ENCODE measurements around the gene FUT1.
"Not testable (repeated sequence)": the region's sequence is repeated elsewhere in the genome, so short reads cannot be mapped to it uniquely, and the experiment has no call there.

Gene FUT1

DNA sequence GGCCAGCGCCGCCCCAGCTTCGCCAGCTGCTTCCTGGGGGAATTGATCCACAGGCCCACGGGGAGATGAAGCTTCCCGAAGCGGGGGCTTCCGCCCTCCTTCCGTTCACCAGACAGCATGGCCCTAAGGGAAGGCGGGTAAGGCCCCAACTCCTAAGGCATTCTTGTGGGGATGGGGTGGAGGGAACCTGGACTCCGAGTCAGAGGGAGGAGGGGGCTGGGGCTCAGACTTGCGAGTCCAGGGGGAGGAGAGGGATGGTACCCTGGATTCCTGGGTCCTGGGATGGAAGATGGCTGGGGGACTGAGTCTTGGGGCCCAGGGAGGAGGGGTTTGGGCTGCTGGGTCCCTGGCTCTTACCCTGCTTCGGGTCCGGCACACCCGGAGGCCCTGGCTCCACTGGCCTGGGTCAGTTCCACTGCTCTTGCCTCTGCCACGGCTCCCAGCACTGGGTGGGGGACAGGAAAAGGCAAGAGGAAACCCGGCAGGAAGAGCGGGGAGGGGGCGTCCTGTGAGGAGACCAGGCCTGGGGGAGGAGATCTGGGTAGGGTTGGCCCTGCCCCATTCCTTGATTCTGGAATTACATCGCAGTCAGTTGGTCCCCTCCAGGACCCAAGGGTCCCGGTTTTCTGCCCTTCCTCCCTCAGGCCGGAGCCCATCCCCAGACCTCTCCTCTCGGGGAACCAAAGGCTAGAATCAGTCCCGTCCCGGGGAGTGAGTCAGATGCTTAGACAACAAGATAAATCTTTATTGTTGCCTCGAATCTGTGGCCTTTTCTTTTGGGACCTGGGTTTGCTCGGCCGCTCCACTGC, 12.1 kb downstream of the FUT1 start, which contains the start of gene RASIP1:
Gene RASIP1, minus strand, starts transcription at position 447 of the 809 bp plus-strand sequence. Its CDS starts 328 bp downstream, at position 119.
- no peak for DNase-seq

DNA sequence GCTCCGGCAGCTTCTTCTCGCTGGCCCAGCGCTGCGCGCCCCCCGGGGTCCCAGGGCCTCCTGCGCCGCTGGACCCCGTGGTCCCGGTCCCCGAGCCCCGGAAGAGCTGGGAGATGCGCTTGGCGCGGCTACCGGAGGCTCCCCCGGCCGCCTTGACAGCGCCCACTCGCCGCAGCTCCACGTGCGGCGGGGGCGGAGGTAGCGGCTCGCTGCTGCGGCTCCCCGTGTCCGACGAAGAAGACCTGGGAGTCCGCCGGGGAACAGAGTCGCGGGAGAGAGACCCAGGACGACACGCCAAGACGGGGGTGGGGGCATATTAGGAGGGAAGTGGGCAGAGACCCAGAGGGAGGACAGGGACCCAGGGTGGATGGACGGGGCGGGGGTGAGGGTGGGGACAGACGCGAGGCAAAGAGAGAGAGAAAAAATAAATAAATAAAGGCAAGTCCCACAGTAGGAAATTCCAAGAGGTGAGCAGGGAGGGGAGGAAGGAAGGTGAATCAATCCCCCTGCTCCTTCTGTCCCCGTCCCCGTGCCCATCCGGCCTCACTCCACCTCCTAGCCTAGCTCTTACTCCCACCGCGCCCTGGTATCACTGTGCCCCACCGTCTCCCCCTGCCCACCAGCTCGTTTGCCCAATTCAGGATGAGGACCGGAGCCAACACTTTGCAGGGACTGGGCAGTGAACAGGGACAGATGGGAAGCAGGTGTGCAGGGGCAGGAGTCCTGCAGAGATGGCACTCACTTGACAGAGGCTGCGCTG, 12.9 kb downstream of the FUT1 start:
- DNase-seq = no peak

DNA sequence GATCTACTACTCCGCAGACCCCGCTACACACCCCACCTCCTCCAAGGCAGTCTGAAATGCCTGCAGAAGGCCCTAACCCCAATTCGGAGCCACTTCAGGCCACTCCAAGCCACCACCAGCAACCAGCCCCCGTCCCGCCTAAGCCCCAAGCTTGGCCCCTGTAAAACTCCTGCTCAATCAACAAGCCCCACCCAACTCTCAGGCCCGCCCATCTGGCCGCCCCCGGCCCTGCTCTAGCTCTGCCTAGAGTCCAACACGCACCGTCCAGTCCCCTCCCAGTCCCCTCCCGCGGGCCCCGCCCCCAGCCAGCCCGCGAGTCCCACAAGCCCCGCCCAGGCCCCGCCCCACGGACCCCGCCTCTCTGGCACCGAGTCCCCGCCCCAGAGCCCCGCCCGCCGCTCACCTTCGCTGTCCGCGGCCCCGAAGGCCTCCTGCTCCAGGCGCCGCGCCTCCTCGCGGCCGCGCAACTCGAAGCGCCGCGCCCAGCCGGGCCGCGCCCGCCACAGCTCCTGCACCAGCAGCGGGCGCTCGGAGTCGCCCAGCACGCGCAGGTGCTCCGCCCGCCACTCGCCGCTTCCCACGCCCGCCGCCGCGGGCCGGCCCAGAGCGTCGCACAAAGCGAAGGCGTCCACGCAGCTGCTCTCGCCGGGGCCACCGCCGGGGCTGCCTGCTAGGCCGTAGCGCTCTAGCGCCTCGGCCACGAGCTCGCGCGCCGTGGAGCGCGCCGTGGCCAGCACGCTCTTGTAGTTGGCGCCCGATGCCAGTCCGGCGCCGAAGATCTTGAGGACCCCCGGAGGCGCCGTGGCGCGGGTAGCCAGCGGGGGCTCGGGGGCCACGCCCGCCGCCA, 13.7 kb downstream of the FUT1 start:
- DNase-seq = peak; percentile 92

DNA sequence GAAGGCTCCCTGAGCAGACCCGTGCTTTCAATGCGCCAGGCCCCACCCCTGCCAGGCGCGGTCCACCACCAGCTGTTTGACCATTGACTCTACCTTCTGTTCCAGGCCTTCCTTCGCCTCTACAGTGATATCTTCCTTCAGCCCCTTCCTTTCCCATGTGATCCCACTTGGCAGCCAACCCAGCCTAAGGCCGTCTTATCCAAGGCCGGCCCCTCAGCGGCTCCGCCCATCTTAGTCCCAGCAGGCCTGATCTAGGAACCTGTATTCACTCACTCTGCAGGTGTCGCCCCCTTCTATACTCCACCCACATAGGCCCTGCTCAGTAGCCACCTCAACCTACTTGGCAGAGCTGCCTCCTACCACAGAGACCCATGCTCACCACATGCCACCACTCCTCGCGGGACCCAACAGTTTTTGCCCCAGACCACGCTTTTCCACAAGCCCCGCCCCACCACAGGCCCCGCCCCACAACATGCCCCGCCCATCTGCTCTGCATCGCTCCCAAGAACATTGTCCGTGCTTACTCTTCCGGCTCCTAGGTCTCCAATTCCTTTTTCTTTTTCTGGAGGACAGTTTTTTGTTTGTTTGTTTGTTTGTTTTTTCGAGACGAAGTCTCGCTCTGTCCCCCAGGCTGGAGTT, 15.0 kb downstream of the FUT1 start:
- no peak for DNase-seq

DNA sequence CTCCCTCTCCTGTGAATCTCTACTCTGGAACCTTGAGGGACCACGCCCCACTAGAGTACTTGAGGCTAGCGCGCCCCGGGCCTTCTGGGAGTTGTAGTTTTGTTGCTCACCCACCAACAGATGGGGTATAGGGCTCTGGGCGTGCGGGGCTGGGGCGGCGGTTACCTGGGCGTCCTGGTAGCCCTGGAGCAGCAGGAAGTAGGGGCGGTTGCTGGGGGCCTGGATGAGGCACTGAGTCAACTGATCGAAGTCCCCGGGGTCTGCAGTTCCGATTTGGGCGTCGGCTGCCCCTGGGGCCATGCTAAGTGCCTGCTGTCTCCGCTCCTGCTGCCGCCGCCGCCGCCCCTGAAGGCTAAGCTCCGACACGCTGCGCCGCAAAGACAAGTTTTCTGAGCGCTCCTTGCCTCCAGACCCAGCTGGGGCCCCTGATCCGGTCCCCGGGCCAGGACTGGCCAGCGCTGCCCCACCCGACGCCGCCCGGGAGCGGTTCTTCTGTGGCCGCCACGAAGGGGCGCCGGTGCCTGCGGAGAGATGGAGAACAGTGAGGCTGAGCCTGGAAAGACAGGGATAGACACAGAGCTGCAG, 17.3 kb downstream of the FUT1 start:
- no peak for DNase-seq

DNA sequence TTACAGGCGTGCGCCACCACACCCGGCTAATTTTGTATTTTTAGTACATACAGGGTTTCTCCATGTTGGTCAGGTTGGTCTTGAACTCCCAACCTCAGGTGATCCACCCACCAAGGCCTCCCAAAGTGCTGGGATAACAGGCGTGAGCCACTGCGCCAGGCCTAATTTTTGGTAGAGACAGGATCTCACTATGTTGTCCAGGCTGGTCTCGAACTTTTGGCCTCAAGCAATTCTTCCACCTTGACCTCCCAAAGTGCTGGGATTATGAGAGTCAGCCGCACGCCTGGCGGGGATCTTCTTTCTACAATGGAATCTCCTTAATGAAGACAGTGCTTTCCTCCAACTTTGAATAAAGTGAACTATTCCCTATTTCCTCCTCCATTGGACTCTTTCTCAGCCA, 17.8 kb downstream of the FUT1 start:
- DNase-seq = no peak

DNA sequence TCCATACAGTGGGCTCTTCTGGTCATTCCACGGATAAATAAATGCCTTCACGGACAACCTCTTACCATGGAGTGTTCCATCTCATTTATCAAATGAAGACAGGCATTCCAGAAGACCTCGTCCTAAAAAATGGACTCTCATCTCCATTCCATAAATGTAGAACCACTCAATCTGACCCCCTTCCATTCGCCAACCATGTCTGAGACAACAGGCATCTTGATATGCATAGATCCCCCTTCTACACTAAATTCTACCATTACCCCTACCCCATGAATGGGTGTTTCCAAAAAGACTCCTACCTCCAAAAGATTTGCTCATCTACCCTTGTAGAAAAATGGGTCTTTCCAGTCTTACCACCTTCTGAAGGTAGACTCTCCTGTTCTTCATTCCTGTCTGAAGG, 21.0 kb downstream of the FUT1 start:
- DNase-seq = no peak

DNA sequence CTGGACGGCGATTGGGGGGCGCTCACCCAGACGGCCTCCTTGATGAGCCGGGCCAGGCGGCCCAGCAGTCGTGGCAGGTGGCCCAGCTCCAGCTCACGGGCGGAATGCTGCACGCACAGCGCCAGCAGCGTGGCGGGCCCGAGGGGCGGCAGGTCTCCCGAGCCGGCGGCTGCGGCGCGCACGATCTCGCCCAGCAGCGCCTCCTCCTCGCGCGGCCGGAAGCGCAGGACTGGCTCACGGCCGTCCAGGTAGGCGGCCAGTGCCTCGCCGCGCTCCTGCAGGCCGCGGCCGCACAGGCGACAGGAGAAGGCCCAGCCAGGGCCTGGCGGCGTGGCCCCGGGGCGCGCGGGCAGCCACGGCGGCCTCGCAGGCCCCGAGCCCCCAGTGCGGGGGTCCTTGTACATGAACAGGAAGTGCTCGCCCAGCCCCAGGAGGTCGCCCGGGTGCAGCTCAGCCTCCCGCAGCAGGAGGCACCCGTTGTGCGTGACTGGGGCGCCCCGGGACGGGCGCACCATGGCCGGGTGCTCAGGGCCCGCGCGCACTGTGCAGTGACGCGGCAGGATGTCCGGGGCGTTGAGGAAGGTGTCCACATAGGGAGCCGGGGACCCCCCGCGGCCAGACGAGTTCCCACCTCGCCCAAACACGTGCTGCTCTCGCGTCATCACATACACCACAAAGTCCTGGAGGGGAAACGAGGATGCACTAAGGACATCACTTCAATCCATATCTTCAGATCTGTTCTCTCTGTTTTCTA, 23.4 kb downstream of the FUT1 start:
- DNase-seq = no peak

DNA sequence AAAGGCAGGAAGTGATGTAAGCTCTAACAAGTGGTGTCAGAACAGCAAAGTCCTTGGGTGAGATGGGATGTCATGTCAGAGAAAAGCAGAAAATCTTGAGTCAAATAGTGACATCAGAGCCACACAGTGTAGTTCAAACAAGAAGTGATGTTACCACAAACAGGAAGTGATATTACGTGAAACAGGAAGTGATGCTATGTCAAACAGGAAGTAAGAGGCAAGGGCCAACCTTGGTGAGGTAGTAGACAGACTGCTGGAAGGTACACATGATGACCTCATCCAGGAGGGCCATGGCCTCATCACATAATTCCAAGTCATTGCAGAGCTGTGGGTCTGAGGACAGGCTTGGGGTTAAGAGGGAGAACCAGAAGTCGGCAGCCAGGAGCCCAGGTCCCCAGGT, 25.9 kb downstream of the FUT1 start:
- peak; percentile 71 for DNase-seq

DNA sequence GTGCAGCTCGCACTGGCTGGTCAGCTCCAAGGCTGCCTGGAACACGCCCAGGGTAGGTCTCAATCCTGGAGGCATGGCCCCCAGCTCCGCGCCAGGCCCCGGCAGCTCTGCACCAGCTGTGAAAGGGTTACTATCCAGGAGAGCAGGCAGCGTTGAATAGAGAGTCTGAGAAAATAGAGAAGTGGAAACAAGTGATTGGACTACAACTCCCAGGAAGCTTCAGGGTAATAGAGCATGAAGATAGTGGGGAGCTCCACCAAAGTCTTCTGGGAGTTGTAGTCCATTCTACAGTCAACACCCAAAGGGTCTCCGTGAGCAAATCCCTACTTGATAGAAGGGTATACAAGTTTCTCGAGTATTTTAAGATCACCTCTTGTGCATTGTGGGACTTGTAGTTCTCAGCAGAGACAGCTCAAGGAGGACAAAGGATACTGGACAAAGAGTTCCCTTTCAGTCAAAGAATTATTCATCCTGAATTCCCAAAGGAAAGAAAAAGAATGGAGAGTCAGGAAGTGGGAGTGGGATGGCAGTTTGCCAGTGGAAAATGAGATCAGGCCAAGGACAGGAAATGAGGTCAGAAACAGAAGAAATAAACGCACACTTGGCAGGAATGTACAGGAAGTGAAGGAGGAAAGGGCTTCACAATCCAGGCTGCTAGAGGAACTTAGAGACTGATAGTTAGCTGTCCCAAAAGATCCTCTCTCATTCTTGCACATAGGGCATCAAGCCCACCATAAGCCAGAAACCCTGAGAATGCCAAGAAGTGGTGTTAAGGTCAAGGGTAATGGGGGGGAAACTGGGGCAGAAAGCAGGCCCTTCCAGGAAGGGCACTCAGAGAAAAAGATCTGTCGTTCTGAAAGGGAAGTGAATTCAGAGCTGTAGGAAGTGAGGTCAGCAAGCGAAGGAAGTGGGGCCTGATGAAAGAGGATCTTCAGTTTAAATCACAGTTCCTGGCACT, 27.4 kb downstream of the FUT1 start:
- peak; percentile 46 for DNase-seq

DNA sequence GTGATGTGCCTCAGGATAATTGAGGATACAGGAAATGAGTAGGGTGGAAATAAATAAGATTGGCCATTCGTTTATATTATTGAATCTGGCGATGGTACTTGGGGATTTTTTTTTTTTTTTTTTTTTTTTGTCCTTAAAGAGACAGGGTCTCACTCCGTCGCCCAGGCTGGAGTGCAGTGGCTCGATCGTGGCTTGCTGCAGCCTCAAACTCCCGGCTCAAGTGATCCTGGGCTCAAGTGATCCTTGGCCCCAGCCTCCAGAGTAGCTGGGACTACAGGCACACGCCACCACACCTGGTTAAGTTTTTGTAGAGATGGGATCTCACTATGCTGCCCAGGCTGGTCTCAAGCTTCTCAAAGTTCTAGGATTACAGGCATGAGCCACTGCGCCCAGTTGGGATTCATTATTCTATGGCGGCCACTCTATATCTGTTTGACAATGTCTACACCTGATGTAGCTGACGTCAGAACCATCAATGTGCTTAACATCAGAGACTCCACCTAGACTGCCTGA, 30.2 kb downstream of the FUT1 start:
- no peak for DNase-seq

DNA sequence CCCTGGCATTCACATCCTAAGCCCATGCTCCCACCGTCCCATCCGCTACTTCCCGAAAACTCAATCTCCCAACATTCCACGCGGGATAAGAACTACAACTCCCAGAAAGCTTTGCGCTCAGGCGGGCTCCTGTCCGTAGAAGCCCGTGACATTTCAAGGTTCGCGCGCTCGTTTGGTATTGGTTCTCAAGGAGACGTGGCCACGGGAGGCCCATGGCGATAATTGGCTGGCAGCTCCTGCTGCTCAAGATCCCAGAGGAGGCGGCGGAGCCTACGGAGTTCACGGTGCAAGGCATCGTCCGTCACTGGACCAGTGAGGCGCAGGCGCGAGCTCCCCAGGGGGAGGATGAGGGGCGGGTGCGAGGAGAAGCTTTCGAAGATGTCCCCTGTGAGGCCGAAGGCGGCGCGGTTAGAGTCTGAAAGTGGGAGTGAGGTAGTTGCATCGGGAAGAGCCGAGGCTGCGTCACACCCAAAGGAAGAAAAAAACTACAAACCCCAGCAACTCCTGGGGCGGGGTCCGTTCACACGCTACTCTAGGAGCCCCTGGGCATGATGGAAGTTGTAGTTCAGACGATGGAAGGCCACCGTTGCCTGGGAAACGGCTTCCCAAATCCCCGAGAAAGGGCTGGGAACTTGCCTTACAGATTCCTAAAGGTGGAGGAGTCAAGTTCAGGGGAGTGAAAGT, 31.7 kb downstream of the FUT1 start:
- peak; percentile 96 for DNase-seq

DNA sequence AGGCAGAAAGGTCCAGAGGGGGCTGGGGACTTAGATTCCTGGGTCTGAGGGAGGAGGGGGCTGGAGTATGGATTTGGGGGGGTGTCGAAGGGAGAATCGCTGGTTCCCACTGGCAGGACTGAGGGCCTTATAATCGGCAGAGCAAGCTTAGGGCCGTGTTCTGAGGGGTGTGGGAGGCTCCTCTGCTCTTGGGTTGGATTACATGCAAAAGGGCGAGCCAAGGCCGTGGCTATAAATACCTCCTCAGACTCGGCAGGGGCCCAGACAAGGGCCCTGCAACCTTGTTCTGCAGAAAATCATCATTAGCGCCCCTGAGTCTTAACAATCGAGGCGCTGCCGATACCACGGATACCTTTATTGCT, 32.2 kb downstream of the FUT1 start:
- no peak for DNase-seq

DNA sequence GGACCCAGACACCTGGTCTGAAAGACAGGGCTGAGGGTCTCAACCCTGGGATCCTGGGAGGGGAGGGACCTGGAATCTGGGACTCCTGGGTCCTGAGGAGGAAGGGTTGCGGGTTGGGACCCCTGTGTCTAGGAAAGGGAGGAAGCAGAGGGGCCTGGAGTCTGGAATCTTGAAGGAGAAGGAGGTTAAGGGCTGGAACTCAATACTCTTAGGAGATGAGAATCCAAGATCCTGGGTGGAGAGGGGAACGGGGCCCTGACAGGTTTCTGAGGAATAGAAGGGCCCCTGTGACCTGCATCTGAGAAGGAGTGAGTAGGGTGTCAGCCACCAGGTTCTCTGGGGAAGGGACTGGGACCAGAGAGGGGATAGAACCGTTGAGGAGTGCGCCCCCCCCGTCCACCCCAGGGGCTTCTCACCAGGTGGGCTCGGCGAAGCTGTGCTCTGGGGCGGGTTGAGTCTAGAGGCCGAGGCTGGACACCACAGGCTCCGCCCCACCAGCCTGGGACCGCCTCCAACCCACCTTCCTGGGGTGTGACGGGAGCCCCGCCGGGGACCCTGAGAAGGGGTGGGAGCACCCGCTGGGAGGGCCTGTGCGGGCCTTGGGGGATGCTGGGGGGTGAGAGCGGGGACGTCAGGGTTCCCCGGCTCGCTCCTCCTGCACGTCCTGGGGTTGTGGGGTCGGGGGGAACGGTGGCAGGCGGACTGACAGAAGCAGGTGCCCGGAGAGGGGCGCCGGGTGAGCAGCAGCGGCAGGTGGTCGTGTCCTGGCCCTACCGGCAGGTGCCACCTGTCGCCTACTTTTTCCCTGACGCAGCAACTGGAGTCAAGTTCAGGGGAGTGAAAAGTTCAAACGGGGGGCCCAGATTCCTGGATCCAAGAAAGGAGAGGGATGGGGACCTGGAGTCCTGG, 32.9 kb downstream of the FUT1 start, which contains the start of gene MAMSTR:
Gene MAMSTR, minus strand, starts transcription at position 463 of the 909 bp plus-strand sequence. CDS start 694 bp downstream, outside the sequence.
- DNase-seq = no peak

DNA sequence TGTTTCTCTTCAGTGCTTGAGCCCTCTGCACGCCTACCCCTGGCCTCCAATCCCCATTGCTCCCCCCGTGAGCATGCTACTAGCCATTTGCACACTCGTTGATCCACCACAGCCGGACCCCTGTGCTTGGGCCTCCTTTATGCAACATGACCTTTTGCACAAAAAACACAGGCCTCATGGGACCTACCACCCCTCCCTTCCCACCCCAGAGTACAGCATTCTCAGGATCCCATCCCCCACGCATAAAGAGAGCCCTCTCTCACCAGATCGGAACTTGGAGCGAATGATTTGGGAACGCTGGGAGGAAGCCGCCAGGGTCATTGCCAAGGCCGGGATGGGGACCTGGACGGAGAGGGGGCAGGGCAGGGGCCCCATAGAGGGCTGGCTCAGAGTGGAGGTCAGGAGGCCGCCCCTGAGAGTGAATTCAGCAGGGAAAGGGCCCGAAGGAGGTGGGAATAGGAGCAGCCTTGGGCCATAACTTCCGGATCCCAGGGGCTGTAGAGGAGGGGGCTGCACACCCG, 33.7 kb downstream of the FUT1 start:
- DNase-seq = no peak

DNA sequence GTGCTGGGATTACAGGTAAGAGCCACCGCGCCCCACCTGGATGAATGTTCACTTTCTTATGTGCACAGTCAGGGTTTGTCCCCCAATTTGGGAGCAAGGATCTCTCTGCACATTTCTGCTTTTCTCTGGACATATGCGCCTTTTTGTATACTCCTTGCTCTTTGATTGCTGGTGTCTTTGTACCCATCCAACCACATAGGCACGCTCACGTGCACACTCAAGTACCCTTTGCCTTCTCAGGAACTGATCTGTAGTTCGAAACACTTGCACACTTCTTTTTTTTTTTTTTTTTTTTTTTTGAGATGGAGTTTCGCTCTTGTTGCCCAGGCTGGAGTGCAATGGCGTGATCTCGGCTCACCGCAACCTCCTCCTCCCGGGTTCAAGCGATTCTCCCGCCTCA, 34.3 kb downstream of the FUT1 start:
- not testable (repeated sequence) for DNase-seq

DNA sequence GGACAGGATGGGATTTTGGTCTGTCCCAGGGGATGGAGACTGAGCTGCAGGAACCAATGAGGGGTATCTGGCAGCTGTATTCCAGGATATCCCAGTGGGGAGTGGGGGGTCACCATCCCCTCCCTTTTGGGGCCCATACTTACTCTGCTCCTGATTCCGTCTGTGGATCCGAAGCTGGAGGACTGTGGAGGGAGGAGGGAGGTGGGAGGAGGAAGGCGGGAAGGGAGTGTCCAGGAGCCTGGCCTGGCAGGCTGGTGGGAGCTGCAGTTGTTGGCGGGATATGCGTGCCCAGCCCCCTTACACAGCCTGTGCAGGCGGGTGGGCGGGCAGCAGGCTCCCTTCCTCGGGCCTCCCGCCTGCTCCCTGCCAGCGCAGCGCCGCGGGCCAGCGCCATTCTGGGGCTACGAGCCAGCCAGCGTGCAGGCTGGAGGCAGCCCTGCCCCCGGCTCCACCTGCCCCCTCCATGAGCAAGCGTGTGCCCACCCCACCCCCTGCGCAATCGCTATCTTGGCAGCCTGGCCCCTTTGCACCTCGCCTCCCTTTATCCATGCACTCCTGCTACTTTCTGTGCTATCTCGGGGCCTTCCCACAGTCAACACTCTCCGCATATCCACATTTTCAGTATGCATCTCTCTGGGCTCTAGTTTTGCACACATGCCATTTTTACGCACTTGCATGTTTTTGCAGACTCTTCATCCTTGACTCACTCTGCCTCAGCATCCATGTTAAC, 35.7 kb downstream of the FUT1 start:
- DNase-seq = no peak

Data from CD4-positive, alpha-beta T cell treated with Interleukin-15 for 1 hour (primary cell).